ENCODE results near the gene KRTAP5-9.
"Not testable (repeated sequence)": the region's sequence is repeated elsewhere in the genome, so short reads cannot be mapped to it uniquely, and the experiment has no call there.

Gene KRTAP5-9

GRCh38 chr11:71548120-71548519, at the start of gene KRTAP5-9:
TSS of gene KRTAP5-9 (plus strand) at chr11:71548420. CDS start at chr11:71548658, 238 bp downstream.
- no peak for DNase-seq

- no peak for DNase-seq
These were observed 49.1 kb upstream of the KRTAP5-9 start for GRCh38 chr11:71499125-71499524.

DNA sequence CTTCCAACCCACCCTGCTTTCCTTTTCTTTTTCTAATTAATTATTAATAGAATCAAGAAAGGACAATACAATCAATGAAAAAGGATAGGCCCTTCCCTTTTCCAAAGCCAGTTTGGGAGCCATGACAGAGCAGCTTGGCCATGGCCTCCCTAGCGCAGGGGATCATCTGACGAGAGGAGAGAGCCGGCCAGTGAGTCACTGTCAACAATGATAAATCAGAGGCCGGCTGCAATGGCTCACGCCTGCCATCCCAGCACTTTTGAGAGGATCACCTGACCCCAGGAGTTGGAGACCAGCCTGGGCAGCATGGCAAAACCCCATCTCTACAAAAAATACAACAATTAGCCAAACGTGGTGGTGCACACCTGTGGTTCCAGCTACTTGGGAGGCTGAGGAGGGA, 48.7 kb upstream of the KRTAP5-9 start:
- no peak for DNase-seq

GRCh38 chr11:71500601-71501021, 47.6 kb upstream of the KRTAP5-9 start:
- DNase-seq = no peak

- no peak for DNase-seq
These were observed 46.9 kb upstream of the KRTAP5-9 start for GRCh38 chr11:71501071-71501985.

DNA sequence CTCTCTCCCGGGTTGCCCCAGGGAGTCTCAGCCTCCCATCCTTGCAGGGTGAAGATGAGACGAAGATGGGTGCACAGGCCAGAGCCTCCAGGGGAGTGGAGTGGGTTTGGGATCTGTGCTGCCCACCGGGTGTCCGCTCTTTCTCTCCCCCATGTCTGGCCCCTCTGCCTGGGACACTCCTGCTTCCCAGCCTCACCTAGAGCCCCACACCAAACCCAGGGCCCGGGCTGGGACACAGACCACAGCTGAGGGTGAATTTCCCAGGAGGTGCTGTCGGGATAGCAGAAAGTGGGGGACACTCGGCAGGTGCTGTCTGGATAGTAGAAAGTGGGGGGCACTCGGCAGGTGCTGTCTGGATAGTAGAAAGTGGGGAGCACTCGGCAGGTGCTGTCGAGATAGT, 46.2 kb upstream of the KRTAP5-9 start:
- DNase-seq = no peak

DNA sequence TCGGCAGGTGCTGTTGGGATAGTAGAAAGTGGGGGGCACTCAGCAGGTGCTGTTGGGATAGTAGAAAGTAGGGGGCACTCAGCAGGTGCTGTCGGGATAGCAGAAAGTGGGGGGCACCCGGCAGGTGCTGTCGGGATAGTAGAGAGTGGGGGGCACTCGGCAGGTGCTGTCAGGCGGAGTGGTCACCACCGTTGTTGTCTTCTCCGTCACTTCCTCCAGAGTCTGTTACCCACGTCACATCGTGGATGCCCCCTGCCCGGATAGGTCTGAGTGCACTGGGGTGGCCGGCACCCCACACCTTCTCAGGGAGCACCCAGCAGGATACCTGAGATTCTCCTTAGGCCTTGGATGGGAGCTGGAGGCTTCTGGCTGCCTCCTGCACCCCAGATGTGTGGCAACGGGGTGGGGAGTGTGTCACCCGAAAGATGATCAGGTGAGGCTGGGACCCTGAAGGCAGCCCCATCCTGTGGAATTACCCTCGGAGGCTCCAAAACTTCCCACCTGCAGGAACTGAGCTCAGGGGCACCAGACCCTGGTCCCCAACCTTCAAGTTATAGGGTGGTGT, 45.3 kb upstream of the KRTAP5-9 start:
- no peak for DNase-seq

DNA sequence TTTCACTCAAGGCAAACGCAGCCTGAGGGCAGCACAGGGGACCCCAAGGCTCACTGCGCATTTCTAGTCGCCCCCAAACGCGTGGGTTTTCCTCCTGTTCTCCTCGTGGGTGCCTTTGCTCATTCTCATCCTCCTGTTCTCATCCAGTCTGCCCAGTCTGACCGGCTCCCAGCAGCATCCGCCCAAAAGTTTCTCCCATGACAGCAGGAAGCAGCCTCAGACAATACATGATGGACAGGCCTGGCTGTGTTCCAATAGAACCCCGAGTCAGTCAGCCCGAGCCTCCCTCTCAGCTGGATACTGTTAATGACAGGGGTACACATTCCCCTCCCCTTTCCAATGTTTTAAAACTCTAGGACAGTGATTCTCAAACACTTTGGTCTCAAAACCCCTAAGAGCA, 43.7 kb upstream of the KRTAP5-9 start:
- DNase-seq = no peak

- no peak for DNase-seq
These were observed 43.2 kb upstream of the KRTAP5-9 start for GRCh38 chr11:71505001-71505400.

- no peak for DNase-seq
These were observed 42.4 kb upstream of the KRTAP5-9 start for GRCh38 chr11:71505781-71506180.

- DNase-seq = no peak
These were observed 41.1 kb upstream of the KRTAP5-9 start for GRCh38 chr11:71507102-71507501.

- no peak for DNase-seq
These were observed 29.4 kb upstream of the KRTAP5-9 start for GRCh38 chr11:71518506-71519471.

DNA sequence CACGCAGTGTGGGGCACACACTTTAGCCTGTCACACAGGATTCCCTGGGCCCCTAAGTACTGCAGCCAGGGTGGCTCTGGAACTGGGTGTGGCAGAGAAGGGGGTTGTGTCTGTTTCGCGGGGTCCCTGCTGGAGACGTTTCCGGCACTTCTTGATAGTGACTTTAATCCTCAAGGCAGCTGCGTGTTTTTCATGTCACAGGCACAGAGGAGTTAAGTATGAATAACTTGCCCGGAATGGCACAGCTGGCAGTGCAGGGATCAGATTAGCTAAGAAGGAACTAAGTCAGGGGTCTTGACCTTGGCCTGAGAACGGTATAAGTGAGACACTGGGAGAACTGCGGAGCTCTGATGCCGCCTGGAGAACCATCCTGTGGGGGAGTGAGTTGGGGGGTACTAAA, 28.7 kb upstream of the KRTAP5-9 start:
- no peak for DNase-seq

DNA sequence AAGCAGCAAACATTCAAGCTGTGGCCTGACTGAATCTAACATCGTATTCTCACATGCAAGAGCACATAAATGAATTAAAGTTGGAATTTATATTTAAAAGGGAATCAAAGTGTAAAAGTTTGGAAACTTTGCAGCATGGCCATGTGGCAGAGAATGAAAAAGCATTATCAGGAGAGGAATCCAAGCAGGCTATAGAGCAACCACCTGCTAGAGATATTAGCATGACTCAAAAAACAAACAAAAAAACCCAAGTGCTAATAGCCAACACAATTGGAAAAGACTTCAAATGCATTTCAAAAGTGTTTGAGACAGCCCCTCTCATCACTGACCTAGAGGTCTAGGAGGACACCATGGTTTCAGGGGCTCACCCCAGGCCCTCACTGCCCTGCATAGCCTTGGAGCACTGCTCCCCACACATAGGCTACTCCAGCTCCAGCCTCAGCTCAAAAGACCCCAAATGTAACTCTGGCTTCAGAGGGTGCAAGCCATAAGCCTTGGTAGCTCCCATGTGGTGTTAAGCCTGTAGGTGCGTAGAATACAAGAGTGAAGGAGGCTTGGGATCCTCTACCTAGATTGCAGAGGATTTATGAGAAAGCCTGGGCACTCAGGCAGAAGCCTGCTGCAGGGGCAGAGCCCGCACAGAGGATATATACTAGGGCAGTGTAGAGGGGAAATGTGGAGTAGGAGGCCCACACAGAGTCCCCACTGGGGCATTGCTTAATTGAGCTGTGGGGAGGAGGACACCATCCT, 22.9 kb upstream of the KRTAP5-9 start:
- DNase-seq = no peak

- no peak for DNase-seq
These were observed 22.2 kb upstream of the KRTAP5-9 start for GRCh38 chr11:71525938-71526495.

GRCh38 chr11:71526796-71527575, 21.2 kb upstream of the KRTAP5-9 start, which contains the start of gene KRTAP5-7:
TSS of gene KRTAP5-7 (plus strand) at chr11:71527267. CDS start at chr11:71527301, 34 bp downstream.
- DNase-seq = not testable (repeated sequence)

DNA sequence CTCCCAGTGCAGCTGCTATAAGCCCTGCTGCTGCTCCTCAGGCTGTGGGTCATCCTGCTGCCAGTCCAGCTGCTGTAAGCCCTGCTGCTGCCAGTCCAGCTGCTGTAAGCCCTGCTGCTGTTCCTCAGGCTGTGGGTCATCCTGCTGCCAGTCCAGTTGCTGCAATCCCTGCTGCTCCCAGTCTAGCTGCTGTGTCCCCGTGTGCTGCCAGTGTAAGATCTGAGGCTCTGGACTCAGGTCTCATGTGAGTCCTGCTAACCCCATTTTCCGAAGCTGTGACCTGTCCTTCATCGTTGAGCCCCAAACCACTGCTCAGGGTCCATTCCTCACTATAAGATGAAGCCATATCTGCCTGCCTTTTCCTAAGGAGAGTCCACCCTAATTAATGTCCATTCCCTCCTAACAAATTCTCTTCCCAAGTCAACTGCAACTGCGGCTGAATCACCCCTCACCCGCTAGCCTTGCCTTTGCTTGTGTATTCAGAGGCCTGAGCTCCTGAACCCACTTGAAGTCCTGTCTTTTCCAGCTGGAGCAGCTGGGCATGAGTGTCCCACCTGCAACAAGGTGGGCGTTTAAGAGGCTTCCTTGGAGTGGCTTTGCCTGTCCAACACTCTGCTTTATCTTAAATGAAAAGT, 20.5 kb upstream of the KRTAP5-9 start:
- DNase-seq = no peak

GRCh38 chr11:71530602-71531001, 17.6 kb upstream of the KRTAP5-9 start:
- DNase-seq = no peak

DNA sequence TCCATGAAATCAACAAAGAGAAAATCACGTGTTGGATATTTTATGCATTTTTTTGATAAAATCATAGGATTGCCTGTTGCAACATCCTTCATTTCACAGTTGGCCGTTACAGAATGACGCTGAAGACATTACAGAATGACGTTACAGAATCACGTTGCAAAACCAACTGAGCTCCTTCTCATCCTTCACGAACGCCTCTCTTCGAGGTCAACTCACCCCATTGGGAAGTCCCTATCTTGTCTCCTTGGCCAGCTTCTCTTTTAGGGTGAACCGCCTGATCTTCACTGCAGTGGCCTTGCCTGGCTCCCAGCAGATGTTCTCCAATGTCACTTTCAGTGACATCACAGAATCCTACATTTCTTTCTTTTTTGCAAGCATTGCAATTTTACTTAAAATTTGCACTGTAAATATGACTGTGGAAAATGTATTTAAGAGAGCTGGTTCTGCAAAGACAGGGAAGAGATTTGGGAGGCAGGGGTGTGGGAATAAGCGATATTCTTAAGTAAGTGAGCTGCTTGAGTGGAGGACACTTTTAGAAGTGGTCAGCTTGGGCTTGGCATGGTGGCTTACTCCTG, 16.1 kb upstream of the KRTAP5-9 start:
- no peak for DNase-seq
